Prostate gland (tissue), 2 donors: Measurements from ENCODE around the gene ILDR1.

Source experiments
- CTCF ChIP-seq, 4 experiments: fragments of 200-600 bp in 2 of 4; fragments of 450-650 bp in 2 of 4; sonication (generic) in 2 of 4; IDR thresholded peaks; 1 replicate in 3 of 4; 2 replicates in 1 of 4; pipeline ENCODE4 v1.5.1; 2016 to 2019; ENCODE audit warnings: antibody characterized with exemption in 4 of 4, mild to moderate bottlenecking in 2 of 4, moderate library complexity in 2 of 4
- POLR2A ChIP-seq: fragments of 450-650 bp; IDR thresholded peaks from one replicate; pipeline ENCODE4 v1.6.1; 2016; ENCODE audit warnings: antibody characterized with exemption, mild to moderate bottlenecking
- POLR2AphosphoS5 ChIP-seq: sonication (generic); formaldehyde crosslinking; IDR thresholded peaks from one replicate; pipeline ENCODE4 v1.6.1; 2017; ENCODE audit warnings: antibody characterized with exemption

- no peak for TF ChIP-seq POLR2AphosphoS5
- TF ChIP-seq POLR2A: no peak
- TF ChIP-seq CTCF (IDR thresholded peaks at IDR 0.05): peak in 1 of 4 experiments; percentile 4
These were observed 46.2 kb downstream of the ILDR1 start for GRCh38 chr3:121975702-121976302.
